Astrocyte (in vitro differentiated cells and primary cell): Measurements from ENCODE around the gene IL1R2. TPM values are rescaled to one million over a fixed set of nuclear protein-coding genes. Genes with fewer than 3 reads are reported as not detected.

Experiments used
- DNase-seq: peaks from one replicate; pipeline ENCODE4 v3.0.0-alpha.2; 2010; ENCODE audit warnings: low read depth
- FAIRE-seq: peaks from 2 replicates; lab custom pipeline; 2011; peaks lifted over from hg19 to GRCh38; lab: Jason Lieb, UNC
- H2AFZ ChIP-seq: 2 replicates; pipeline ENCODE4 v1.6.0; 2012; ENCODE audit warnings: low read depth, low read length, inconsistent platforms
- H3K27ac ChIP-seq: 2 replicates; pipeline ENCODE4 v1.5.1; 2011; ENCODE audit warnings: low read depth, low read length, inconsistent platforms
- H3K27me3 ChIP-seq: 2 replicates; pipeline ENCODE4 v1.6.0; 2011; ENCODE audit warnings: low read length, inconsistent platforms; ENCODE audit not compliant: insufficient read depth
- H3K36me3 ChIP-seq: 2 replicates; pipeline ENCODE4 v1.5.1; 2011; ENCODE audit warnings: low read length, inconsistent platforms; ENCODE audit not compliant: insufficient read depth
- H3K4me1 ChIP-seq: 2 replicates; pipeline ENCODE4 v1.5.1; 2011; ENCODE audit warnings: low read length, inconsistent platforms; ENCODE audit not compliant: insufficient read depth
- H3K4me2 ChIP-seq: 2 replicates; pipeline ENCODE4 v1.6.0; 2012; ENCODE audit warnings: low read length, inconsistent platforms
- H3K4me3 ChIP-seq: 2 replicates; pipeline ENCODE4 v1.5.1; 2011; ENCODE audit warnings: low read depth, mild to moderate bottlenecking, low read length, inconsistent platforms; ENCODE audit not compliant: insufficient read depth
- H3K79me2 ChIP-seq: 2 replicates; pipeline ENCODE4 v1.6.0; 2012; ENCODE audit warnings: mild to moderate bottlenecking, low read length, inconsistent platforms; ENCODE audit not compliant: insufficient read depth
- H3K9ac ChIP-seq: 2 replicates; pipeline ENCODE4 v1.6.0; 2012; ENCODE audit warnings: mild to moderate bottlenecking, low read length, inconsistent platforms
- H3K9me3 ChIP-seq: 2 replicates; pipeline ENCODE4 v1.5.1; 2012; ENCODE audit warnings: low read depth, mild to moderate bottlenecking, low read length, inconsistent platforms; ENCODE audit not compliant: insufficient read depth
- H4K20me1 ChIP-seq: 2 replicates; pipeline ENCODE4 v1.6.0; 2012; ENCODE audit warnings: low read length, inconsistent platforms; ENCODE audit not compliant: insufficient read depth
- H3K27ac Mint-ChIP-seq: one replicate; pipeline ENCODE4 v1.8.0; 2021; ENCODE audit warnings: mild to moderate bottlenecking, mixed read lengths; ENCODE audit not compliant: unreplicated experiment
- H3K27me3 Mint-ChIP-seq: one replicate; pipeline ENCODE4 v1.8.0; 2021; ENCODE audit warnings: low read depth, mixed read lengths; ENCODE audit not compliant: unreplicated experiment
- H3K36me3 Mint-ChIP-seq: one replicate; pipeline ENCODE4 v1.8.0; 2021; ENCODE audit warnings: low read depth, mixed read lengths; ENCODE audit not compliant: unreplicated experiment
- H3K4me1 Mint-ChIP-seq: one replicate; pipeline ENCODE4 v1.8.0; 2021; ENCODE audit warnings: low read depth, mixed read lengths; ENCODE audit not compliant: unreplicated experiment
- H3K4me3 Mint-ChIP-seq: one replicate; pipeline ENCODE4 v1.8.0; 2021; ENCODE audit warnings: mild to moderate bottlenecking, moderate library complexity, mixed read lengths; ENCODE audit not compliant: unreplicated experiment
- H3K9me3 Mint-ChIP-seq: one replicate; pipeline ENCODE4 v1.8.0; 2021; ENCODE audit warnings: mild to moderate bottlenecking, mixed read lengths; ENCODE audit not compliant: unreplicated experiment
- EZH2 ChIP-seq: IDR thresholded peaks from 2 replicates; pipeline ENCODE4 v1.6.1; 2012; ENCODE audit warnings: mild to moderate bottlenecking, low read length, inconsistent platforms; ENCODE audit not compliant: insufficient read depth
- total RNA-seq: library from RNA; stranded (reverse); gene quantifications from 2 replicates; pipeline ENCODE4 v1.2.1, GENCODE V29; 2021
- TF ChIP-seq, protein P1 (sequence below): IDR thresholded peaks from 2 replicates; pipeline ENCODE4 v1.5.1; 2011; ENCODE audit warnings: low read depth, mild to moderate bottlenecking, inconsistent platforms, low read length, moderate library complexity; ENCODE audit not compliant: insufficient read depth

The IL1R2 gene
- total RNA-seq, 1 donor from 2014 or later, result 0.34 TPM

DNA sequence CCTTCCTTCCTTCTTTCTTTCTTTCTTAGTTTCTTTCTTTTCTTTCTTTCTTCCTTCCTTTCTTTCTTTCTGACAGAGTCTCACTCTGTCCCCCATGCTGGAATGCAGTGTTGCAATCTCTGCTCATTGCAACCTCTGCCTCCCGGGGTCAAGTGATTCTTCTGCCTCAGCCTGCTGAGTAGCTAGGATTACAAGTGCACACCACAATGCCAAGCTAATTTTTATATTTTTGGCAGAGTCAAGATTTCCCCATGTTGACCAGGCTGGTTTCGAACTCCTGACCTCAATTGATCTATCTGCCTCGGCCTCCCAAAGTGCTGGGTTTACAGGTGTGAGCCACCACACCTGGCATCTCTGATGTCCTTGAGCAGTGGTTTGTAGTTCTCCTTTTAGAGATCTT lies 48.5 kb downstream of the IL1R2 start:
- Mint-ChIP-seq H3K4me1 (peaks cover 34% of the 10 kb centered on the region), H3K27ac (no peak overlapping the region), H3K9me3 (peaks cover 13% of the 10 kb centered on the region), H3K36me3 (no peaks in the 10 kb centered on the region), H3K4me3 (no peak overlapping the region), H3K27me3 (peaks cover 4% of the 10 kb centered on the region)
- Histone ChIP-seq H3K4me3 (no peak overlapping the region), H3K4me1 (no peaks in the 10 kb centered on the region), H3K79me2 (no peaks in the 10 kb centered on the region), H3K27me3 (no peaks in the 10 kb centered on the region), H4K20me1 (no peaks in the 10 kb centered on the region), H3K4me2 (no peak overlapping the region), H3K9me3 (no peaks in the 10 kb centered on the region), H3K27ac (no peak overlapping the region), H3K36me3 (no peaks in the 10 kb centered on the region), H2AFZ (no peak overlapping the region), H3K9ac (no peak overlapping the region)
- no peak for FAIRE-seq
- DNase-seq, result no peak
- TF ChIP-seq EZH2, result no peak
- TF ChIP-seq, protein P1, sequence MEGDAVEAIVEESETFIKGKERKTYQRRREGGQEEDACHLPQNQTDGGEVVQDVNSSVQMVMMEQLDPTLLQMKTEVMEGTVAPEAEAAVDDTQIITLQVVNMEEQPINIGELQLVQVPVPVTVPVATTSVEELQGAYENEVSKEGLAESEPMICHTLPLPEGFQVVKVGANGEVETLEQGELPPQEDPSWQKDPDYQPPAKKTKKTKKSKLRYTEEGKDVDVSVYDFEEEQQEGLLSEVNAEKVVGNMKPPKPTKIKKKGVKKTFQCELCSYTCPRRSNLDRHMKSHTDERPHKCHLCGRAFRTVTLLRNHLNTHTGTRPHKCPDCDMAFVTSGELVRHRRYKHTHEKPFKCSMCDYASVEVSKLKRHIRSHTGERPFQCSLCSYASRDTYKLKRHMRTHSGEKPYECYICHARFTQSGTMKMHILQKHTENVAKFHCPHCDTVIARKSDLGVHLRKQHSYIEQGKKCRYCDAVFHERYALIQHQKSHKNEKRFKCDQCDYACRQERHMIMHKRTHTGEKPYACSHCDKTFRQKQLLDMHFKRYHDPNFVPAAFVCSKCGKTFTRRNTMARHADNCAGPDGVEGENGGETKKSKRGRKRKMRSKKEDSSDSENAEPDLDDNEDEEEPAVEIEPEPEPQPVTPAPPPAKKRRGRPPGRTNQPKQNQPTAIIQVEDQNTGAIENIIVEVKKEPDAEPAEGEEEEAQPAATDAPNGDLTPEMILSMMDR, result no peak

DNA sequence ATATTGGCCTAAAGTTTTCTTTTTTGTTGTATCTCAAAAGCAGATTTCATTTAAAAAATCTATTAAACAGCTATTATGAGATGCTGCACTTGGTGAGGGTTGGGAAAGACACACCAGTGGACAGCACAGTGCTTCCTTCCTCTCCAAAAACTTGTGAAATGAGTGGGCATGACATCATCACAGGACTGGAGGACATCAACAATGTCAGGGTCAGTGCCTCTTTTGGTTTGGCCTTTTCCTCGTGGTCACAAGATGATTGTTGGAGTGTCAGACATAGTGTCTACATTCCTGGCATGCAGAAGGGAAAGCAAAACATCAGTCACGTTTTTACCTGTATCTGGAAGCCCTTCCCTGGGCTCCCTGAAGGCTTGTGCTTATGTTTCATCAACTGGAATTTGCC lies 49.6 kb downstream of the IL1R2 start:
- Histone ChIP-seq H3K4me1 (peaks cover 3% of the 10 kb centered on the region), H3K36me3 (no peaks in the 10 kb centered on the region), H3K79me2 (no peaks in the 10 kb centered on the region), H3K4me2 (no peak overlapping the region), H3K4me3 (no peak overlapping the region), H4K20me1 (no peaks in the 10 kb centered on the region), H3K27ac (no peak overlapping the region), H2AFZ (no peak overlapping the region), H3K9me3 (no peaks in the 10 kb centered on the region), H3K27me3 (no peaks in the 10 kb centered on the region), H3K9ac (no peak overlapping the region)
- Mint-ChIP-seq H3K4me1 (peaks cover 36% of the 10 kb centered on the region), H3K27ac (no peak overlapping the region), H3K4me3 (no peak overlapping the region), H3K9me3 (peaks cover 9% of the 10 kb centered on the region), H3K27me3 (peaks cover 4% of the 10 kb centered on the region), H3K36me3 (peaks cover 2% of the 10 kb centered on the region)
- no peak for DNase-seq
- no peak for FAIRE-seq
- TF ChIP-seq EZH2, result no peak
- TF ChIP-seq, protein P1, result no peak

DNA sequence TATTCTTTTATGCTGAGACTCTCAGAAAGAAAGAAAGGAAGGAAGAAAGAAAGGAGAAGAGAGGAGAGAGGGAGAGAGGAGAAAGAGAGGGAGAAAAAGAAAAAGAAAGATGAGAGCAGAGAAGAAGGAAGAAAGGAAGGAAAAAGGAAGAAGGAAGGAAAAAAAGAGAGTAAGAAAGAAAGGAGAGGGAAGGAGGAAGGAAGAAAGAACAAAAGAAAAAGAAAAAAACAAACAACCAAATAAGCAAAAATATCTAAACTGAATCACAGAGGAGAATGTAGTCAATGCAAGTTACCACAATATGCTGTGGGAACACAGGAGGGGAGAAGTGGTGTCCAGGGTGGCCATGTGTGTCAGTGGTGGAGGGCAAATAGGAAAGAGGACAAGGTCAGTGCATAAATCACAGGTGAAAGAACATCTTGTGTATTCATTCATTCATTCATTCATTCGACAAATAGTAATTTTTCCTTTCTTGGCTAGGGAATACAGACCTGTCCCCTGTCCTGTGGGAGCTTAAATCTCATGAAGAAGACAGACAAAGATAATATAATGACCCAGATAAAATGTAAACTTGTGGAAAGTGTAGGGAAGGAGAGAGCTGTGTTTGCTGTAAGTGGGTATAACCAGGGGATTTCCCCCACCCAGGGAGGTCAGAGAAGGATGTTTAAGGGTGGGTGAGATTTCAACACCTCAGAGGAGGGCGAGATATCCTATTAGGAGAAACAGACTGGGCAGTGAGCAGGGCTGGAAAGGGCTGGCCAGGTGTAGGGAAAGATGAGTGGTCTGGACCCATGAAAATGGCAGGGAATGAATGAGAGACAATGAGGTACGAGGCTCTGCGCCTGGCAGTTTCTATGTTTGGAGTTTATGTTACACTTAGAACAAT lies 50.7 kb downstream of the IL1R2 start:
- FAIRE-seq (no peak), DNase-seq (no peak)
- Mint-ChIP-seq H3K27ac (peak overlapping the region; percentile 90), H3K36me3 (peaks cover 3% of the 10 kb centered on the region), H3K27me3 (peaks cover 2% of the 10 kb centered on the region), H3K9me3 (peaks cover 6% of the 10 kb centered on the region), H3K4me1 (peaks cover 38% of the 10 kb centered on the region), H3K4me3 (no peak overlapping the region)
- Histone ChIP-seq H4K20me1 (no peaks in the 10 kb centered on the region), H3K9me3 (no peaks in the 10 kb centered on the region), H3K4me3 (no peak overlapping the region), H3K36me3 (no peaks in the 10 kb centered on the region), H3K4me1 (peaks cover 9% of the 10 kb centered on the region), H3K27me3 (no peaks in the 10 kb centered on the region), H3K27ac (no peak overlapping the region), H2AFZ (no peak overlapping the region), H3K79me2 (no peaks in the 10 kb centered on the region), H3K9ac (no peak overlapping the region), H3K4me2 (no peak overlapping the region)
- TF ChIP-seq EZH2, result no peak
- TF ChIP-seq, protein P1, result no peak
